LNCaP clone FGC (cell line): ENCODE data around the gene MTG1.
A peak's percentile ranks its signal among the peaks of the same experiment; 100 is the strongest.

Experiments
- DNase-seq: peaks from one replicate; pipeline ENCODE4 v3.0.0-alpha.2; 2011; ENCODE audit warnings: low read depth
- H3K4me3 ChIP-seq: 2 replicates; pipeline ENCODE4 v1.5.1; 2011; ENCODE audit warnings: mild to moderate bottlenecking, low read depth, low read length, control low read depth
- CTCF ChIP-seq: IDR thresholded peaks from 2 replicates; pipeline ENCODE4 v1.5.1; 2012; ENCODE audit warnings: mild to moderate bottlenecking; ENCODE audit not compliant: control insufficient read depth, insufficient read depth; ENCODE audit errors: extremely low read depth

The MTG1 gene

GRCh38 chr10:133358925-133359310, 35.0 kb upstream of the MTG1 start:
- TF ChIP-seq CTCF = no peak
- H3K4me3 ChIP-seq = no peak overlapping the region
- DNase-seq = no peak

- DNase-seq = no peak
- TF ChIP-seq CTCF = no peak
- H3K4me3 ChIP-seq = no peak overlapping the region
These were observed 34.4 kb upstream of the MTG1 start for GRCh38 chr10:133359554-133359971.

- DNase-seq = peak; percentile 72
- no peak for TF ChIP-seq CTCF
- H3K4me3 ChIP-seq = no peak overlapping the region
These were observed 33.9 kb upstream of the MTG1 start for GRCh38 chr10:133359972-133360610.

GRCh38 chr10:133361227-133361626, 32.7 kb upstream of the MTG1 start:
- TF ChIP-seq CTCF = no peak
- H3K4me3 ChIP-seq = no peak overlapping the region
- DNase-seq = no peak

- DNase-seq = no peak
- no peak for TF ChIP-seq CTCF
- H3K4me3 ChIP-seq = no peak overlapping the region
These were observed 32.0 kb upstream of the MTG1 start for GRCh38 chr10:133361773-133362441.

GRCh38 chr10:133362846-133363245, 31.1 kb upstream of the MTG1 start:
- no peak for TF ChIP-seq CTCF
- no peak for DNase-seq
- no peak overlapping the region for H3K4me3 ChIP-seq
